Measurements from ENCODE around the gene KRT32.

The KRT32 gene

DNA sequence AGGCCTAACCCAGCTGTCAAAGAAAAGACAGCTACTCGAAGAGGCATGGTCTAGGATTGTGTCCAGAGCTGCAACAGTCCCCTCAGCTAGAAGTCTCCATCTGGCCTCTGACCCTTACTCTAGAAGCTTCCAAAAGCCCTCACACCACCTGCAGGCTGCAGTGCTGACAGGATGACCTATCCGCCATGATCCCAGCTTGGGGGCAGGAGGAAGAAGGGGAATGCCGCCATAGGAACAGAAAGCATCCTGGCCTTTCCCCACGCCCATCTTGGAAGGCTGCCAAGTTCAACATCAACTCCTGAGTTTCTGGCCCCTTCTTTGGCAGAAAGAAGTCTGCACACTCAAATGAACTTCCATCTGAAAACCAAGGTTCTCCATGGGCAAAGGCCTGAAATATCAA lies 25.6 kb upstream of the KRT32 start:
- Histone ChIP-seq H3K9me3 (ENCODE audit: control insufficient read depth, insufficient read depth, low read length) (no peaks in the 10 kb centered on the region), H3K27me3 (ENCODE audit: control insufficient read depth, insufficient read depth, low read length) (no peaks in the 10 kb centered on the region), H3K4me1 (ENCODE audit: control insufficient read depth, insufficient read depth, low read length) (no peaks in the 10 kb centered on the region), H3K27ac (ENCODE audit: low read length) (no peak overlapping the region), H3K4me3 (ENCODE audit: low read length) (no peak overlapping the region), H3K36me3 (ENCODE audit: control insufficient read depth, insufficient read depth, low read length) (no peaks in the 10 kb centered on the region)
- no peak for DNase-seq (ENCODE audit: low read depth, low spot score)
- no CpG with 5 or more reads among the region's 4 CpGs for WGBS (ENCODE audit: insufficient coverage, insufficient read length)

DNA sequence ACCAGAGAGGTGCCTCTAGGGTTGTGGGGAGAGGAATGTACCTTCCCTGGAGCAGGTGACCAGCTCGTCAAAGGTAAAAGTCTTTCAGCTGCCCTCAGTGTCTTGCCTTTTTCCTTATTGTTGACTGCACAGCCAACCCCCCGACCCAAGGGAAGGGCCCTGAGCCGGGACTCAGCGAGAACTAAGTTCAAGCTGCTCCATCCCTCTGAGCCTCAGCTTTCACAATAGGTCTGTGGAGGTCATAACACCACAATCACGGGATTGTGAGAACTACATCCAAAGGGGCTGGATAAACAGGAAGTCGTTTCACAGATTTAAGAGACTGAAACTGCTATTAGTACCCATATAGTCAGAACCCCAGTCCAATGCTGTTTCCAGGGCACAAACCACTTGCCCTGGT lies 25.2 kb upstream of the KRT32 start:
- WGBS (ENCODE audit: insufficient coverage, insufficient read length), result no CpG with 5 or more reads among the region's 6 CpGs
- H3K27ac ChIP-seq (ENCODE audit: low read length), result no peak overlapping the region
- no peak for DNase-seq (ENCODE audit: low read depth, low spot score)

DNA sequence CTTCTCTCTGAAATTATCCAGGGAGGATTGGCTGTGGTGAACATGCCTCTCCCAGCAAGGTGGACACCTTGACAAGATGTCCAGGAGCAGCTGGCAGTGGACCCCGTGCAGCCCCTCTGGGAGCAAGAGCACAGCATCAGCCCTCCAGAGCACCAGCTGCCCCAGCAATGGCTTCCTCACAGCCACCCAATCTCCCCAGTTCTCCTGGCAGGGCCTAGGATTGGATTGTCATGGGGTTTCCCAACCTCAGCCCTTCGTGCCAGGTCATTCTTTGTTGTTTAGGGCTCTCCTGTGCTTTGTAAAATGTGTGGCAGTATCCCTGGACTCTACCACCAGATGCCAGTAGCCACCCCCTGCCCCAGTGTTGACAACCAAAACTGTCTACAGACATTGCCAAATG lies 24.3 kb upstream of the KRT32 start:
- WGBS (ENCODE audit: insufficient coverage, insufficient read length), result no CpG with 5 or more reads among the region's 2 CpGs
- no peak for DNase-seq (ENCODE audit: low read depth, low spot score)
- peaks cover 4% of the 10 kb centered on the region; the same call in 1 of the 2 replicates for H3K4me1 ChIP-seq (ENCODE audit: control insufficient read depth, insufficient read depth, low read length)
- H3K27ac ChIP-seq (ENCODE audit: low read length), result no peak overlapping the region
- H3K4me3 ChIP-seq (ENCODE audit: low read length), result no peak overlapping the region
- no peaks in the 10 kb centered on the region for H3K9me3 ChIP-seq (ENCODE audit: control insufficient read depth, insufficient read depth, low read length)
- H3K36me3 ChIP-seq (ENCODE audit: control insufficient read depth, insufficient read depth, low read length), result no peaks in the 10 kb centered on the region
- no peaks in the 10 kb centered on the region for H3K27me3 ChIP-seq (ENCODE audit: control insufficient read depth, insufficient read depth, low read length)

More for the DNA sequence above, 25.2 kb upstream of the KRT32 start:
- H3K4me1 ChIP-seq (ENCODE audit: control insufficient read depth, insufficient read depth, low read length), result no peaks in the 10 kb centered on the region
- no peaks in the 10 kb centered on the region for H3K9me3 ChIP-seq (ENCODE audit: control insufficient read depth, insufficient read depth, low read length)
- no peak overlapping the region for H3K4me3 ChIP-seq (ENCODE audit: low read length)
- no peaks in the 10 kb centered on the region for H3K27me3 ChIP-seq (ENCODE audit: control insufficient read depth, insufficient read depth, low read length)
- no peaks in the 10 kb centered on the region for H3K36me3 ChIP-seq (ENCODE audit: control insufficient read depth, insufficient read depth, low read length)

GRCh38 chr17:41490000-41490990 lies 23.1 kb upstream of the KRT32 start:
- Histone ChIP-seq H3K4me3 (ENCODE audit: low read length) (no peak overlapping the region), H3K9me3 (ENCODE audit: control insufficient read depth, insufficient read depth, low read length) (no peaks in the 10 kb centered on the region), H3K27ac (ENCODE audit: low read length) (no peak overlapping the region), H3K36me3 (ENCODE audit: control insufficient read depth, insufficient read depth, low read length) (no peaks in the 10 kb centered on the region), H3K27me3 (ENCODE audit: control insufficient read depth, insufficient read depth, low read length) (no peaks in the 10 kb centered on the region), H3K4me1 (ENCODE audit: control insufficient read depth, insufficient read depth, low read length) (peaks cover 4% of the 10 kb centered on the region; the same call in 1 of the 2 replicates)
- no CpG with 5 or more reads among the region's 10 CpGs for WGBS (ENCODE audit: insufficient coverage, insufficient read length)
- no peak for DNase-seq (ENCODE audit: low read depth, low spot score)

- Histone ChIP-seq H3K27ac (ENCODE audit: low read length) (no peak within 1 kb of the TSS), H3K4me3 (ENCODE audit: low read length) (no peak within 1 kb of the TSS), H3K9me3 (ENCODE audit: control insufficient read depth, insufficient read depth, low read length) (no peaks in the 10 kb centered on the region), H3K36me3 (ENCODE audit: control insufficient read depth, insufficient read depth, low read length) (no peaks in the 10 kb centered on the region), H3K27me3 (ENCODE audit: control insufficient read depth, insufficient read depth, low read length) (no peaks in the 10 kb centered on the region), H3K4me1 (ENCODE audit: control insufficient read depth, insufficient read depth, low read length) (peaks cover 4% of the 10 kb centered on the region; the same call in 1 of the 2 replicates)
- WGBS (ENCODE audit: insufficient coverage, insufficient read length), result no CpG with 5 or more reads among the region's 12 CpGs
- DNase-seq (ENCODE audit: low read depth, low spot score), result no peak
These were observed 22.3 kb upstream of the KRT32 start, which contains the start of gene KRT36 for GRCh38 chr17:41489531-41489930. TSS of gene KRT36 (minus strand) at chr17:41489910. CDS start at chr17:41489864, 46 bp downstream.

- no CpG with 5 or more reads among the region's 29 CpGs for WGBS (ENCODE audit: insufficient coverage, insufficient read length)
- peaks cover 4% of the 10 kb centered on the region; the same call in 1 of the 2 replicates for H3K4me1 ChIP-seq (ENCODE audit: control insufficient read depth, insufficient read depth, low read length)
- H3K36me3 ChIP-seq (ENCODE audit: control insufficient read depth, insufficient read depth, low read length), result no peaks in the 10 kb centered on the region
- H3K27me3 ChIP-seq (ENCODE audit: control insufficient read depth, insufficient read depth, low read length), result no peaks in the 10 kb centered on the region
- H3K27ac ChIP-seq (ENCODE audit: low read length), result no peak overlapping the region
- H3K9me3 ChIP-seq (ENCODE audit: control insufficient read depth, insufficient read depth, low read length), result no peaks in the 10 kb centered on the region
- peak; percentile 68 for DNase-seq (ENCODE audit: low read depth, low spot score)
- no peak overlapping the region for H3K4me3 ChIP-seq (ENCODE audit: low read length)
These were observed 19.8 kb upstream of the KRT32 start for GRCh38 chr17:41486809-41487530.

DNA sequence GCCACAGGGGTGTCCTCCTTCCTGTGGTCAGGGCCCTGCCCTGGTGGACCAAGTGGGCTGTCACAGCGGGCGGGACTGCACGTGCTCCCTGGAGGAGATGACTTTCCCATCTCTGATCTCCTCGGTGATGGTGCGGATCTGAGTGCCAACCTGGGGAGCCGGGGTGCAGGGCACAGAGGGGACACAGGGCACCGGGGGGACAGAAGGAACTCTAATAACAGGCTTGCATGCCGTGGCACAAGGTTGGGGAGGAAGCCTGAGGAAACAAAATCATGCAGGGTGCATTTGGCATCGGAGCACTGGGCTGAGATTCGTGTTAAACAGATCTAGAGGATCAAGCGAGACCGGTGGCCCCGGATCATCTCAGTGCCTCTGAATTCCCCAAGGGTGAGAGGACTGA lies 19.1 kb upstream of the KRT32 start:
- DNase-seq (ENCODE audit: low read depth, low spot score), result no peak
- no CpG with 5 or more reads among the region's 13 CpGs for WGBS (ENCODE audit: insufficient coverage, insufficient read length)
- no peaks in the 10 kb centered on the region for H3K9me3 ChIP-seq (ENCODE audit: control insufficient read depth, insufficient read depth, low read length)
- H3K27me3 ChIP-seq (ENCODE audit: control insufficient read depth, insufficient read depth, low read length), result no peaks in the 10 kb centered on the region
- no peak overlapping the region for H3K4me3 ChIP-seq (ENCODE audit: low read length)
- H3K27ac ChIP-seq (ENCODE audit: low read length), result no peak overlapping the region
- H3K4me1 ChIP-seq (ENCODE audit: control insufficient read depth, insufficient read depth, low read length), result peaks cover 4% of the 10 kb centered on the region; the same call in 1 of the 2 replicates
- H3K36me3 ChIP-seq (ENCODE audit: control insufficient read depth, insufficient read depth, low read length), result no peaks in the 10 kb centered on the region

DNA sequence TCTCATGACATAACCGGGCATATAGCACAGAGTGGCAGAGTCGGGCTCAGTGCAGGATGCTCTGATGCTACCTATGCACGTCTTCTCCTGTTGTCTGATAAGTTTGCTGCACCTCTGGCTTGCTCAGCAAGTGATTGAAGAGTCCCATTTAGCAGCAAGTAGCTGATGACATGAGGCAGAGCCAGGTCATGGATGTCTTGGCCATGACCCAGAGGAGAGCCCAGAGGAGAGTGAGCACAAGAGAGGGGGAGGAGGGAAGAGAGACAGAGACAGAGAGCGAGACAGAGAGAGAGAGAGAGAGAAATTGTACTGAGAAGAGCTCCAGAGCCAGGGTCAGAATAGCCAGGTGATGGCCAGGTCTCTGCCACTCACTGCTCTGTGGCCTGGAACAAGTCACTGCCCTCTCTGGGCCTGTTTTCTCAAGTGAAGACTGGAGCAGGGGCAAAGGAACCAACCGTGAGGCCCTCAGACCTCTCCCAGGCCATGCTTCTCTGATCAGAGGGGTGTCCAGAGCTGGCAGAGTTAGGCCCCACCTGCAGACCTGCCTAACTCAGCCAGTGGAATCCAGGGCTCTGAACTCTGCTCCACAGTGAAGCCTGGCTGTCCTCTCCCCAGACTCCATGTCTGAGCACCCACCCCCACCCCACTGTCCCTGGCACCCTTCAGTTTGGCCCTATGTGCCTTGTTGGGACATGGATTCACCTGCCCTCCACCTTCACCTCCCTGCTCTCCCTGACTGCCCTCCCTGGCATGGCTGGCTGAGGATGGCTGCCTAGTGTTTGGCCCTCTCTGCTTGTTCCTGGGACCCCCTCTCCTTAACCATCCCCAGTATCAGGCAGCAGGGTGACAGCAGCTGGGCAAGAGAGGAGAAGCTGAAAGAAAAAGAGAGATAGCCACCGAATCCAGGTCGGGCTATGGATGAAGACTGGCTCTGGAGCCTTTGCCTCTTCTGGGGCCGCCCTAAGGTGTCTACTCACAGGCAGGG lies 18.0 kb upstream of the KRT32 start:
- H3K27ac ChIP-seq (ENCODE audit: low read length), result no peak overlapping the region
- no peak for DNase-seq (ENCODE audit: low read depth, low spot score)
- no CpG with 5 or more reads among the region's 8 CpGs for WGBS (ENCODE audit: insufficient coverage, insufficient read length)
- no peak overlapping the region for H3K4me3 ChIP-seq (ENCODE audit: low read length)
- H3K9me3 ChIP-seq (ENCODE audit: control insufficient read depth, insufficient read depth, low read length), result no peaks in the 10 kb centered on the region
- H3K27me3 ChIP-seq (ENCODE audit: control insufficient read depth, insufficient read depth, low read length), result no peaks in the 10 kb centered on the region
- no peaks in the 10 kb centered on the region for H3K36me3 ChIP-seq (ENCODE audit: control insufficient read depth, insufficient read depth, low read length)
- H3K4me1 ChIP-seq (ENCODE audit: control insufficient read depth, insufficient read depth, low read length), result peaks cover 4% of the 10 kb centered on the region; the same call in 1 of the 2 replicates

- H3K9me3 ChIP-seq (ENCODE audit: control insufficient read depth, insufficient read depth, low read length), result no peaks in the 10 kb centered on the region
- DNase-seq (ENCODE audit: low read depth, low spot score), result no peak
- no peak overlapping the region for H3K4me3 ChIP-seq (ENCODE audit: low read length)
- no peaks in the 10 kb centered on the region for H3K36me3 ChIP-seq (ENCODE audit: control insufficient read depth, insufficient read depth, low read length)
- WGBS (ENCODE audit: insufficient coverage, insufficient read length), result no CpG with 5 or more reads among the region's 7 CpGs
- H3K4me1 ChIP-seq (ENCODE audit: control insufficient read depth, insufficient read depth, low read length), result peaks cover 4% of the 10 kb centered on the region; the same call in 1 of the 2 replicates
- H3K27me3 ChIP-seq (ENCODE audit: control insufficient read depth, insufficient read depth, low read length), result no peaks in the 10 kb centered on the region
- no peak overlapping the region for H3K27ac ChIP-seq (ENCODE audit: low read length)
These were observed 17.0 kb upstream of the KRT32 start for GRCh38 chr17:41483991-41484826.
